Measurements from ENCODE around the gene NOTCH3. TPM values are rescaled to one million over a fixed set of nuclear protein-coding genes. Genes with fewer than 3 reads are reported as not detected.

The NOTCH3 gene
- total RNA-seq, 1 experiment from 2014 or later: 164 TPM

GRCh38 chr19:15177269-15178116, 23.3 kb downstream of the NOTCH3 start:
- Histone ChIP-seq H2AK5ac (ENCODE audit: insufficient read length, low read length) (no peak overlapping the region), H4K5ac (ENCODE audit: insufficient read length, low read depth, low read length) (no peak overlapping the region), H3K23me2 (ENCODE audit: insufficient read length, low read depth, low read length, poor library complexity, severe bottlenecking) (no peaks in the 10 kb centered on the region), H3K27me3 (ENCODE audit: insufficient read depth, low read length) (no peaks in the 10 kb centered on the region), H2BK12ac (ENCODE audit: insufficient read length, low read depth, low read length) (no peak overlapping the region), H2BK15ac (ENCODE audit: low read depth, low read length) (no peak overlapping the region), H3T11ph (ENCODE audit: low read length) (no peak overlapping the region), H3K4me1 (ENCODE audit: insufficient read depth, low read length) (no peaks in the 10 kb centered on the region), H3K4me2 (ENCODE audit: insufficient read depth, insufficient read length, low read length) (peak overlapping the region; percentile 39), H3K27ac (ENCODE audit: insufficient read length, low read depth, low read length) (no peak overlapping the region), H3K79me2 (ENCODE audit: insufficient read depth, low read length) (no peaks in the 10 kb centered on the region), H3K56ac (ENCODE audit: insufficient read length, low read depth, low read length) (no peak overlapping the region), H2BK20ac (ENCODE audit: low read depth, low read length, poor library complexity, severe bottlenecking) (no peak overlapping the region), H3K18ac (ENCODE audit: insufficient read length, low read depth, low read length) (no peak overlapping the region), H3K4ac (ENCODE audit: low read depth, low read length) (no peak overlapping the region), H2AFZ (ENCODE audit: low read length) (no peak overlapping the region), H4K20me1 (ENCODE audit: control insufficient read depth, insufficient read depth, insufficient read length) (no peaks in the 10 kb centered on the region), H3K79me1 (ENCODE audit: insufficient read depth, low read depth, low read length, poor library complexity, severe bottlenecking) (no peaks in the 10 kb centered on the region), H3K9ac (ENCODE audit: extremely low read depth, insufficient read length, low read length) (no peak overlapping the region), H3K23ac (ENCODE audit: insufficient read length, low read depth, low read length) (no peak overlapping the region), H3K9me3 (ENCODE audit: control insufficient read depth, low read depth, low read length) (no peaks in the 10 kb centered on the region), H2BK120ac (ENCODE audit: low read depth, low read length, poor library complexity, severe bottlenecking) (no peak overlapping the region), H3K14ac (ENCODE audit: insufficient read depth, low read length) (no peak overlapping the region), H4K8ac (replicated peaks; ENCODE audit: insufficient read length, low read depth, low read length) (no peak overlapping the region), H4K91ac (ENCODE audit: insufficient read length, low read depth, low read length) (no peak overlapping the region), H2BK5ac (ENCODE audit: insufficient read length, low read length) (no peak overlapping the region)
- peaks cover 4 to 16% of the 10 kb centered on the region in 2 experiments for H3K4me1 Mint-ChIP-seq
- peaks cover 29 to 72% (median 65%) of the 10 kb centered on the region in 3 experiments for H3K36me3 Mint-ChIP-seq (ENCODE audit: insufficient read depth in 1 of 3, low read depth in 3 of 3)
- no peaks in the 10 kb centered on the region for H3K27me3 Mint-ChIP-seq (ENCODE audit: low read depth)
- H3K27ac Mint-ChIP-seq: peak overlapping the region in 1 of 3 experiments; percentile 71; a peak in 2 of 7 replicates
- H3K4me3 Mint-ChIP-seq: peak overlapping the region; percentile 4 to 62; a peak in 4 of 5 replicates
- WGBS (ENCODE audit: extremely low coverage, insufficient read length, low lambda C conversion rate): no CpG with 5 or more reads among the region's 92 CpGs
- no peaks in the 10 kb centered on the region for H3K9me3 Mint-ChIP-seq
- peak; percentile 87 for DNase-seq
- TF ChIP-seq CTCF (conservative IDR thresholded peaks at IDR 0.05): peak; percentile 94

Data from H9 (cell line).